ENCODE measurements around the gene PCNX2. TPM values are rescaled to one million over a fixed set of nuclear protein-coding genes. Genes with fewer than 3 reads are reported as not detected.

Gene PCNX2, protein sequence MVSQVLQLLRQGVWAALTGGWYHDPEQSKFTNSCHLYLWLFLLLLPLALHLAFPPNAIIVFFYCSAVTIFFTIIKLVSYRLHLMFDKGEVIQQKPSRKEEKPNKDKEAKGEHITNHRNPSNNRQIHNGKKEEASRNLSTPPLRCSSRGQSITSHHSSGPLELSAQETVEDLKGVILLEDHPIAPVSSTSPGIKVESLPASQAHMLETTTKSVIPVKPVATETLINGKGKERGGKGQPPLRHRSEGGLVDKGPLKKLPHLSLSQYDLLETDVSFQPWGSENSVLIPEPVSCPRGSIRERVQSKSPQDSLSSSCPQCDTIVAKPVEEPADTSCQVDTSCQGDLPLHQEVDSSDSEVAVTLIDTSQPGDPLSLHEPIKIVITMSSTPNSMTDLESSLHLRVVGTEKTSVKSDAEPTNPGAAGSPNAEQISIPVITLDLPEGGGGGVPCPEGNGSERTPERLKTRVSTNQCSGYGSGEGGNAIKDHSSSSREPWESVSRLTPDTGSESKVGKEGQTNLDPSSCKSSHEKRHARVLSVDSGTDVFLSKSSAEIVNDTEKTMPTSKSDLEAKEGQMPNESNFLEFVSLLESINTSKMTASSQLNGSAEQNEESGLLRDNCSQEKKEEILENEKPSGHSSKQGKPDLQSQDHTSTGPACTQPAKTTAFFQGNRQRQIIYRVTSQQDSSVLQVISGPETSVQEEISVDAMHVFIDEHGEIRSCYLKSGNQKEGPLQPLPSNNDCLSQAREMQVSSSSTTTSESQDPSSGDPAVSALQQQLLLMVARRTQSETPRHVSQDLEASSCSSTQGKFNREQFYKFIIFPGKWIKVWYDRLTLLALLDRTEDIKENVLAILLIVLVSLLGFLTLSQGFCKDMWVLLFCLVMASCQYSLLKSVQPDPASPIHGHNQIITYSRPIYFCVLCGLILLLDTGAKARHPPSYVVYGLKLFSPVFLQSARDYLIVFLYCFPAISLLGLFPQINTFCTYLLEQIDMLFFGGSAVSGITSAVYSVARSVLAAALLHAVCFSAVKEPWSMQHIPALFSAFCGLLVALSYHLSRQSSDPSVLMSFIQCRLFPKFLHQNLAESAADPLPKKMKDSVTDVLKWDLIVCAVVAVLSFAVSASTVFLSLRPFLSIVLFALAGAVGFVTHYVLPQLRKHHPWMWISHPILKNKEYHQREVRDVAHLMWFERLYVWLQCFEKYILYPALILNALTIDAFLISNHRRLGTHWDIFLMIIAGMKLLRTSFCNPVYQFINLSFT (N-terminal part only)
- 21.5 TPM for polyA plus RNA-seq (2012; ENCODE audit: insufficient read depth, insufficient read length, low read depth)

- H3K9me3 ChIP-seq, result no peaks in the 10 kb centered on the region
- DNase-seq, result peak; percentile 65
- H3K36me3 ChIP-seq, result no peaks in the 10 kb centered on the region
- no peaks in the 10 kb centered on the region for H3K4me1 ChIP-seq
- peak within 1 kb of the TSS; percentile 84 for H3K4me3 ChIP-seq (ENCODE audit: low read depth, low read length)
- H3K27me3 ChIP-seq, result no peaks in the 10 kb centered on the region; the same call in 1 of the 2 replicates
- TF ChIP-seq, protein P1, sequence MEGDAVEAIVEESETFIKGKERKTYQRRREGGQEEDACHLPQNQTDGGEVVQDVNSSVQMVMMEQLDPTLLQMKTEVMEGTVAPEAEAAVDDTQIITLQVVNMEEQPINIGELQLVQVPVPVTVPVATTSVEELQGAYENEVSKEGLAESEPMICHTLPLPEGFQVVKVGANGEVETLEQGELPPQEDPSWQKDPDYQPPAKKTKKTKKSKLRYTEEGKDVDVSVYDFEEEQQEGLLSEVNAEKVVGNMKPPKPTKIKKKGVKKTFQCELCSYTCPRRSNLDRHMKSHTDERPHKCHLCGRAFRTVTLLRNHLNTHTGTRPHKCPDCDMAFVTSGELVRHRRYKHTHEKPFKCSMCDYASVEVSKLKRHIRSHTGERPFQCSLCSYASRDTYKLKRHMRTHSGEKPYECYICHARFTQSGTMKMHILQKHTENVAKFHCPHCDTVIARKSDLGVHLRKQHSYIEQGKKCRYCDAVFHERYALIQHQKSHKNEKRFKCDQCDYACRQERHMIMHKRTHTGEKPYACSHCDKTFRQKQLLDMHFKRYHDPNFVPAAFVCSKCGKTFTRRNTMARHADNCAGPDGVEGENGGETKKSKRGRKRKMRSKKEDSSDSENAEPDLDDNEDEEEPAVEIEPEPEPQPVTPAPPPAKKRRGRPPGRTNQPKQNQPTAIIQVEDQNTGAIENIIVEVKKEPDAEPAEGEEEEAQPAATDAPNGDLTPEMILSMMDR (IDR thresholded peaks at IDR 0.05; ENCODE audit: low read depth, low read length), result no peak
These were observed at the start of gene PCNX2 for GRCh38 chr1:233295237-233295974. TSS of gene PCNX2 (minus strand) at chr1:233295725. CDS start at chr1:233295478, 247 bp downstream.

- Histone ChIP-seq H3K9me3 (no peaks in the 10 kb centered on the region), H3K27me3 (peaks cover 39% of the 10 kb centered on the region), H3K36me3 (no peaks in the 10 kb centered on the region), H3K4me3 (ENCODE audit: low read depth, low read length) (no peak overlapping the region), H3K4me1 (no peaks in the 10 kb centered on the region)
- TF ChIP-seq, protein P1 (IDR thresholded peaks at IDR 0.05; ENCODE audit: low read depth, low read length), result no peak
- no peak for DNase-seq
These were observed 47.7 kb upstream of the PCNX2 start for GRCh38 chr1:233343262-233343661.

- H3K36me3 ChIP-seq, result no peaks in the 10 kb centered on the region
- no peaks in the 10 kb centered on the region for H3K9me3 ChIP-seq
- H3K4me1 ChIP-seq, result no peaks in the 10 kb centered on the region
- DNase-seq, result no peak
- no peak overlapping the region for H3K4me3 ChIP-seq (ENCODE audit: low read depth, low read length)
- peaks cover 40% of the 10 kb centered on the region for H3K27me3 ChIP-seq
- TF ChIP-seq, protein P1 (IDR thresholded peaks at IDR 0.05; ENCODE audit: low read depth, low read length), result no peak
These were observed 46.6 kb upstream of the PCNX2 start for GRCh38 chr1:233342086-233342485.

GRCh38 chr1:233340966-233341516 is 45.5 kb upstream of the PCNX2 start:
- TF ChIP-seq, protein P1 (IDR thresholded peaks at IDR 0.05; ENCODE audit: low read depth, low read length), result no peak
- Histone ChIP-seq H3K36me3 (no peaks in the 10 kb centered on the region), H3K4me3 (ENCODE audit: low read depth, low read length) (no peak overlapping the region), H3K9me3 (no peaks in the 10 kb centered on the region), H3K27me3 (peaks cover 36% of the 10 kb centered on the region), H3K4me1 (no peaks in the 10 kb centered on the region)
- DNase-seq, result no peak

DNA sequence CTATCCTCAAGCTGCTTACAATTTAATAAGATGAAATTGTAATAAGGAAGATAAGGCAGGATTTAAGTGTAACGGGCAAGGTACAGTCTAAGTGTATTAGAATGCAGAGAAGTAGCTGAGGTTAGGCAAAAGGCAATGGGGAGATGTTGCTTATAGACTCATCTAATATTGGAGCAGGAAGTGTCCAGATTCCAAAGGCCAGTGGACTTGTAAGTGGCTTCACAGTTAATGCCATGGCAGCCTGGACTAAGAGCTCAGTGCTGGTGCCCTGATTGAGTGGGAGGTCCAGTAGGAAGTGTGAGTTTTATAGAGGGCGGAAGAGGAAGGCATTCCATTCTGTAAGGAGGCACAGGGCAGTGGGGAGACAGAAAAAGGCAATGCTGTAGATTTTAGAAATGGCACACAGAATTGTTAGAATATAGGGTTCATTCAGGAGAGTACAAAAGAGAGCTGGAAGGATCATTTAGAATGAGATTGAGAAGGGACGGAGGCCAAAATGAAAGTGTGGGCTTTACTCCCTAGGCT is 44.6 kb upstream of the PCNX2 start:
- TF ChIP-seq, protein P1 (IDR thresholded peaks at IDR 0.05; ENCODE audit: low read depth, low read length), result no peak
- peaks cover 37% of the 10 kb centered on the region for H3K27me3 ChIP-seq
- no peak overlapping the region for H3K4me3 ChIP-seq (ENCODE audit: low read depth, low read length)
- no peaks in the 10 kb centered on the region for H3K36me3 ChIP-seq
- no peaks in the 10 kb centered on the region for H3K9me3 ChIP-seq
- no peaks in the 10 kb centered on the region for H3K4me1 ChIP-seq
- DNase-seq, result no peak
